PC-3 (cell line): ENCODE results near the gene RNF130. TPM values are rescaled to one million over a fixed set of nuclear protein-coding genes. Genes with fewer than 3 reads are reported as not detected.

Experiments
- ATAC-seq: fragments of 200-7000 bp; cut with Tn5 transposase; 2 replicates; pipeline ENCODE4 v1.9.1; 2020; ENCODE audit warnings: mild to moderate bottlenecking, moderate library complexity
- BruUV-seq: library from RNA; stranded (reverse); fragments of 400-500 nt; replicated peaks from 2 replicates; lab custom pipeline; 2021; lab: Mats Ljungman, UMichigan
- CTCF ChIA-PET: fragments of 300-600 bp; sonication (Branson Sonifier 250); formaldehyde crosslinking; loops from one replicate; lab custom pipeline; 2022; ENCODE audit warnings: antibody characterized with exemption; lab: Charles Lee
- POLR2A ChIA-PET: fragments of 300-600 bp; sonication (Branson Sonifier 250); formaldehyde crosslinking; loops from one replicate; lab custom pipeline; 2022; ENCODE audit warnings: antibody characterized with exemption; ENCODE audit not compliant: unreplicated experiment; lab: Charles Lee
- DNase-seq: peaks from one replicate; pipeline ENCODE4 v3.0.0-alpha.2; 2015
- H2AFZ ChIP-seq: fragments of 300-600 bp; sonication (generic); 2 replicates; pipeline ENCODE4 v1.6.0; 2016; ENCODE audit warnings: antibody characterized with exemption, low read length
- H3F3A ChIP-seq: fragments of 300-600 bp; sonication (generic); one replicate; pipeline ENCODE4 v1.6.0; 2017; ENCODE audit warnings: antibody characterized with exemption, low read length, control low read depth, mild to moderate bottlenecking; ENCODE audit not compliant: unreplicated experiment
- H3K27ac ChIP-seq: fragments of 300-600 bp; sonication (generic); 2 replicates; pipeline ENCODE4 v1.5.1; 2016; ENCODE audit warnings: mild to moderate bottlenecking, low read length
- H3K27me3 ChIP-seq: fragments of 300-600 bp; sonication (generic); 2 replicates; pipeline ENCODE4 v1.6.1; 2016; ENCODE audit warnings: low read length, mixed read lengths
- H3K36me3 ChIP-seq: fragments of 300-600 bp; sonication (generic); 2 replicates; pipeline ENCODE4 v1.6.1; 2016; ENCODE audit warnings: low read depth, mixed run types, low read length, mixed read lengths
- H3K4me1 ChIP-seq: fragments of 300-600 bp; sonication (generic); 2 replicates; pipeline ENCODE4 v1.5.1; 2016; ENCODE audit warnings: low read length; ENCODE audit not compliant: insufficient read depth
- H3K4me2 ChIP-seq: fragments of 300-600 bp; sonication (generic); 2 replicates; pipeline ENCODE4 v1.6.0; 2016; ENCODE audit warnings: low read length
- H3K4me3 ChIP-seq: fragments of 300-600 bp; sonication (generic); 2 replicates; pipeline ENCODE4 v1.5.1; 2016; ENCODE audit warnings: mild to moderate bottlenecking, low read length, mixed read lengths
- H3K79me2 ChIP-seq: fragments of 300-600 bp; sonication (generic); 2 replicates; pipeline ENCODE4 v1.6.1; 2017; ENCODE audit warnings: low read length, mixed read lengths
- H3K9ac ChIP-seq: fragments of 300-600 bp; sonication (generic); 2 replicates; pipeline ENCODE4 v1.6.0; 2016; ENCODE audit warnings: mild to moderate bottlenecking, low read length
- H3K9me2 ChIP-seq: fragments of 300-600 bp; sonication (generic); replicated peaks from 2 replicates; pipeline ENCODE4 v1.6.1; 2016; ENCODE audit warnings: mixed run types, low read length, mixed read lengths
- H3K9me3 ChIP-seq: fragments of 300-600 bp; sonication (generic); 2 replicates; pipeline ENCODE4 v1.6.1; 2016; ENCODE audit warnings: low read length, mixed read lengths
- H4K20me1 ChIP-seq: fragments of 300-600 bp; sonication (generic); 2 replicates; pipeline ENCODE4 v1.6.1; 2016; ENCODE audit warnings: low read length, mixed read lengths
- CTCF ChIP-seq: fragments of 300-600 bp; sonication (generic); conservative IDR thresholded peaks from 2 replicates; pipeline ENCODE4 v1.5.1; 2017; ENCODE audit warnings: antibody characterized with exemption, low read depth, mild to moderate bottlenecking, low read length
- EZH2 ChIP-seq: fragments of 300-600 bp; sonication (generic); IDR thresholded peaks from one replicate; pipeline ENCODE4 v1.6.1; 2017; ENCODE audit warnings: antibody characterized with exemption, mild to moderate bottlenecking, low read length; ENCODE audit not compliant: unreplicated experiment
- EZH2phosphoT487 ChIP-seq: fragments of 300-600 bp; sonication (generic); IDR thresholded peaks from 2 replicates; pipeline ENCODE4 v1.6.1; 2018; ENCODE audit warnings: mild to moderate bottlenecking, antibody characterized with exemption, low read length, borderline replicate concordance
- intact Hi-C: fragments of 100-400 bp; cut with micrococcal nuclease; formaldehyde crosslinking; loops from 2 replicates; pipeline ENCODE4 v1.9.0; 2023
- total RNA-seq: library from RNA; depleted of rRNA; stranded (reverse); fragments of >200 nt; gene quantifications from 2 replicates; pipeline ENCODE4 v1.2.3, GENCODE V29; 2014

The RNF130 gene
- total RNA-seq, 1 experiment from 2014 or later: 31.2 TPM

GRCh38 chr5:180113660-180114303 lies 42.2 kb upstream of the RNF130 start:
- Histone ChIP-seq H3K9me2 (no peaks in the 10 kb centered on the region), H3K4me2 (no peak overlapping the region), H3K27ac (no peak overlapping the region), H3K79me2 (no peaks in the 10 kb centered on the region), H3K36me3 (no peaks in the 10 kb centered on the region), H3K4me3 (no peak overlapping the region), H3K27me3 (no peaks in the 10 kb centered on the region), H2AFZ (no peak overlapping the region), H3K9ac (no peak overlapping the region), H3F3A (no peaks in the 10 kb centered on the region), H4K20me1 (no peaks in the 10 kb centered on the region), H3K9me3 (no peaks in the 10 kb centered on the region), H3K4me1 (no peaks in the 10 kb centered on the region)
- no peak for ATAC-seq
- TF ChIP-seq EZH2phosphoT487: no peak
- DNase-seq: no peak
- CTCF ChIA-PET: no interaction called here
- POLR2A ChIA-PET: no interaction called here
- intact Hi-C loops: no loop called here
- BruUV-seq: no TSS peak

DNA sequence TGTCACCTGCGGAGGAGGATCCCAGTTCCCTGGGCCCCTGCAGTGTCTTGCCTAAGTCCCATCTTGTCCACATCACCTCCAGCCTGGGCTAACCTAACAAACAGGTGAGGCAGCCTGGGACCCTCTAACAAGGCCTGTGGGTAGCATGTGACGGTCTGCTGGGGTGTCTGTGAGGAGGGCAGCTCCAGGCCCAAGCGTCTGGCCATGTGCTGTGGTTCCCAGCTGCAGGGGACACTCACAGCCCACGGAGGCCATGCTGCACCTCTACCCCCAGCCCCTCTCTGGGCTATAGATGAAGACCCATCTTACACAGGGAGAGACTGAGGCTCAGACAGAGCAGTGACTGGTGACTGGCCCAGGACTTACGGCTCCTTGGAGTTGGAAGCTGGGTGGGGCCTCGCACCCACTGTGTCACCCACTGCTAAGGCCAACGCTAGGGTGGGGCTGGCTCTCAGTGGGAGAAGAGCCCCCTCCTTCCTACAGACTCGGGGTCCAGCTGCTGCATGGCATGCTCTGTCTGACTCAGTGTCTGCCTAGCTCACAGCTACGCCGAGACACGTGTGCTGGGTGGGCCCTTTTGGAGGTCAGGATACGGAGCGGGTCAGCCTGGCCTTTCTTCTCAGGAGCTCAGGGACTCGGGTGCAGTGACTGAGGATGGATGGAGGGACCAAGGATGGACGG lies 40.8 kb upstream of the RNF130 start:
- H3K9me3 ChIP-seq: no peaks in the 10 kb centered on the region
- no peaks in the 10 kb centered on the region for H4K20me1 ChIP-seq
- no TSS peak for BruUV-seq
- H3F3A ChIP-seq: no peaks in the 10 kb centered on the region
- no peak for ATAC-seq
- DNase-seq: no peak
- POLR2A ChIA-PET: no interaction called here
- no peaks in the 10 kb centered on the region for H3K9me2 ChIP-seq
- TF ChIP-seq EZH2: no peak
- no peak for TF ChIP-seq EZH2phosphoT487
- no peak for TF ChIP-seq CTCF
- no peaks in the 10 kb centered on the region for H3K79me2 ChIP-seq
- intact Hi-C loops: no loop called here
- H3K27ac ChIP-seq: no peak overlapping the region
- H3K4me2 ChIP-seq: no peak overlapping the region
- CTCF ChIA-PET: no interaction called here
- H3K4me1 ChIP-seq: no peaks in the 10 kb centered on the region
- H3K36me3 ChIP-seq: no peaks in the 10 kb centered on the region
- H3K9ac ChIP-seq: no peak overlapping the region
- no peak overlapping the region for H3K4me3 ChIP-seq
- no peaks in the 10 kb centered on the region for H3K27me3 ChIP-seq
- no peak overlapping the region for H2AFZ ChIP-seq

- Histone ChIP-seq H2AFZ (no peak overlapping the region), H3K4me3 (no peak overlapping the region), H3K79me2 (no peaks in the 10 kb centered on the region), H3K4me1 (no peaks in the 10 kb centered on the region), H3K27me3 (no peaks in the 10 kb centered on the region), H3K4me2 (no peak overlapping the region), H3K36me3 (no peaks in the 10 kb centered on the region), H4K20me1 (no peaks in the 10 kb centered on the region), H3K27ac (no peak overlapping the region), H3K9me3 (0 out of 2 replicates have a peak, but pooled peaks cover 8% of the 10 kb centered on the region), H3K9me2 (no peaks in the 10 kb centered on the region), H3F3A (no peaks in the 10 kb centered on the region), H3K9ac (no peak overlapping the region)
- DNase-seq (no peak), ATAC-seq (no peak)
- no peak for TF ChIP-seq CTCF
- TF ChIP-seq EZH2: no peak
- TF ChIP-seq EZH2phosphoT487: no peak
- CTCF ChIA-PET: no interaction called here
- POLR2A ChIA-PET: no interaction called here
- BruUV-seq: no TSS peak
- intact Hi-C loops: no loop called here
Observed at GRCh38 chr5:180111273-180112002, 39.9 kb upstream of the RNF130 start.
